Esophagus squamous epithelium (tissue), 4 donors: Measurements from ENCODE around the gene STAG1.

Experiments used
- CTCF ChIP-seq, 6 experiments: fragments of 450-650 bp in 4 of 6; fragments of 200-600 bp in 2 of 6; sonication (generic) in 2 of 6; IDR thresholded peaks; one replicate each; pipeline ENCODE4 v1.5.1; 2016 to 2019; ENCODE audit warnings: antibody characterized with exemption in 6 of 6, mild to moderate bottlenecking in 4 of 6, moderate library complexity in 4 of 6
- POLR2A ChIP-seq, 4 donors: fragments of 450-650 bp; IDR thresholded peaks; one replicate each; pipeline ENCODE4 v1.6.1; 2017; ENCODE audit warnings: antibody characterized with exemption in 4 of 4, mild to moderate bottlenecking in 4 of 4, moderate library complexity in 3 of 4

- no peak for TF ChIP-seq CTCF (IDR thresholded peaks at IDR 0.05)
- TF ChIP-seq POLR2A (IDR thresholded peaks at IDR 0.05): no peak
These were observed 80.3 kb downstream of the STAG1 start for GRCh38 chr3:136671921-136672320.
